GM12872 (cell line): ENCODE measurements around the gene ANK2.

Experiments used
- TF ChIP-seq, protein P1 (sequence below): IDR thresholded peaks from 3 replicates; pipeline ENCODE4 v1.5.1; 2011; ENCODE audit warnings: low read depth, mild to moderate bottlenecking, low read length, moderate library complexity; ENCODE audit not compliant: insufficient read depth

The ANK2 gene

DNA sequence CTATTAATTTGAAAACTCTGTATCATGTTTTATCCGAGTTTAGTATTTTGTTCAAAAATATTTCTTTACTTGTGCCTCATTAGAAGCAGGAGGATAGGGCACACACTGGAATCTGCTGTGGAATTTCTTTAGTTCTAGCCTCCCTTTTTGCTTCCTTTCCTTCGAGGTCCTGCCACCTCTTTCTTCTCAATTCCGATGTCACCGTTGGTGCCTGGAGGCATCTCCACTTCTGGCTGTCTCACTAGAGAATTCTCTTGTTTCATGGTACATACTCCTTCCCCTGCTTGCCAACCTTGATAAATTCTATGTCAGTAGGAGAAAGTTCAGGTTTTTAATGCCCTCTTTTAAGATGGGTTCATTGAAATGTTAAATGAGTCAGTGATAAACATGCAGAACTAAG is 140.1 kb downstream of the ANK2 start:
- TF ChIP-seq, protein P1, sequence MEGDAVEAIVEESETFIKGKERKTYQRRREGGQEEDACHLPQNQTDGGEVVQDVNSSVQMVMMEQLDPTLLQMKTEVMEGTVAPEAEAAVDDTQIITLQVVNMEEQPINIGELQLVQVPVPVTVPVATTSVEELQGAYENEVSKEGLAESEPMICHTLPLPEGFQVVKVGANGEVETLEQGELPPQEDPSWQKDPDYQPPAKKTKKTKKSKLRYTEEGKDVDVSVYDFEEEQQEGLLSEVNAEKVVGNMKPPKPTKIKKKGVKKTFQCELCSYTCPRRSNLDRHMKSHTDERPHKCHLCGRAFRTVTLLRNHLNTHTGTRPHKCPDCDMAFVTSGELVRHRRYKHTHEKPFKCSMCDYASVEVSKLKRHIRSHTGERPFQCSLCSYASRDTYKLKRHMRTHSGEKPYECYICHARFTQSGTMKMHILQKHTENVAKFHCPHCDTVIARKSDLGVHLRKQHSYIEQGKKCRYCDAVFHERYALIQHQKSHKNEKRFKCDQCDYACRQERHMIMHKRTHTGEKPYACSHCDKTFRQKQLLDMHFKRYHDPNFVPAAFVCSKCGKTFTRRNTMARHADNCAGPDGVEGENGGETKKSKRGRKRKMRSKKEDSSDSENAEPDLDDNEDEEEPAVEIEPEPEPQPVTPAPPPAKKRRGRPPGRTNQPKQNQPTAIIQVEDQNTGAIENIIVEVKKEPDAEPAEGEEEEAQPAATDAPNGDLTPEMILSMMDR, result no peak

DNA sequence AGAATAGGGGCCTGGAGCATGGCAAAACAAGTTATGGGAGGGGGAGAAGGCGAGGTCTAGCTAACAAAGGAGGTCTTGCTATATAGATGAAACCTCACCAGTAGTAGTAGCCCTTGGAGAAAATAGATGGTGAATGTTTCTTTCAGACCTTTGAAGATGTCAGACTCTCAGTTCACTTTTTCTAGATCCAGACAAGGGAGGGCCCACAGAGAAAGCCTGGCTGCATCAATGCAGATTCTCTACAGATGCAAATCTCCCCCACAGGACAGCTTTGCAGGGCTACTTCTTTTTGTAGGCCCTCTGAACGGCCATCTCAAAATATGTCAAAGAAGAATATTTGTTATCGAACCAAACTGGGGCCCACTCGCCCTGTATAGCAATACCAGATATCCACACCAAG is 159.7 kb downstream of the ANK2 start:
- TF ChIP-seq, protein P1, result no peak

DNA sequence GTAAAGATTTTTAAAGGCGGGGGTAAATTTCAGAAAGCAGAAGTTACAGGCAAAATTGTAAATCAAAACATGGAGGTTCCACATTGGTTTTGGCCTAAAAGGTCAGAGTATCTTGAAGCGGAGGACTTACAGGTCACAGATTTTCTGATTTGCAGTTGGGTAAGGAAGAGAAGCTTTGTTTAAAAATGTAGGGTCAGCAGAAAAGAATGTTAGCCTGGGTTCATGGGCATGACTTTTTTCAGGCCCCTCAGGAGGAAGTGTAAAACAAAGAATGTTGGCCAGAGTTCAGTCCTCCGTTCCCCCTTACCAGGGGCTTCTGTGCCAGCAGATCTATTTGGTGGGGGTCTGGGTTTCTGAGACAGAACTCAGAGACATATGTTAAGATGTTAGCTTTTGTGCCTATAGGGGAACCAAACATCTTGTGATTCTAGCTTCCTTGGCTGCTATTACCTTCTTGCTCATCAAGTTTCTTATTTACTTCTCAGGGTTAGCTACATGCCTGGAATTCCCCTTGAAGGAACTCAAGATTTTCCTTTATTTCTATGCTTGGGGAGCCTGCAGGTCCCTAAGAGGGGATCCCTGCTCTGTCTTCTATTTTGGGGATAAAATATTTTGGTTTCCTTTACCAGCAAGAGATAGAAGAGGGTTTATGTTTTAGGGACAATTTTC is 160.3 kb downstream of the ANK2 start:
- TF ChIP-seq, protein P1, result no peak

DNA sequence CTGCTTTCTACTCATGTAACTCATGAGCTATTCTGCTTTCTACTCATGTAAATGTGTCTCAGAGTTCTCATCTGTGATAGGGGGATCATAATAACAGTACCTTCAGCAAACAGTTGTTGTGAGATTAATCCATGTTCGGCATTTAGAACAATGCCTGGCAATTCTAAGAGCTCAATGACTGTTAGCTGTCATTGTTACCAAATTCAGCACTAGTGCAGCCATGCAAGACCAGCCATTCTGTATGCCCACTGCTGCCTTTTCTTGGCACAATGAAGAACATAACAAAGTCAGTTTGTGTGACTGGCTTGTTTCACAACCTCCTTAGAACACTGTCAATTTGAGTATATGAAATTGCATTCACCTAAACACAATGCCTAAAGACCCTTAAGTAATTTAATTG is 163.2 kb downstream of the ANK2 start:
- TF ChIP-seq, protein P1, result no peak

DNA sequence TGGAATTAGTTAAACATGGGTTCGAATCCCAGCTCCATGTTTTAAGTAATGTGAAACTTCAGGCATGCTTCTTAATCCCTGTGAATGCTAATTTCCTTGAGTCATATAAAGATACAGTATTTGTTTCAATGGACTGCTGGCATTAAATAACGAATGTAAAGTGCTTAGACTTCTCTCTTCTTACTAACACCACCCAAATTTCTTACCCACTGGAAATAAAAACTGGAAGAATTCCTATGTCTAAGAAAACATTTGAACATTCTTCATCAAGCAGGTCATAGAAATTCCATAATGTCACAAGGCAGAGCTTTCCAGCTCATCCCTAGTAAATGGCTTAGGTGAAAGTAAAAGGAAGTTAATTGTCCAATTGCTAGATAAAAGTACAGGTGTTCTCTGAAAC is 172.5 kb downstream of the ANK2 start:
- TF ChIP-seq, protein P1, result no peak

DNA sequence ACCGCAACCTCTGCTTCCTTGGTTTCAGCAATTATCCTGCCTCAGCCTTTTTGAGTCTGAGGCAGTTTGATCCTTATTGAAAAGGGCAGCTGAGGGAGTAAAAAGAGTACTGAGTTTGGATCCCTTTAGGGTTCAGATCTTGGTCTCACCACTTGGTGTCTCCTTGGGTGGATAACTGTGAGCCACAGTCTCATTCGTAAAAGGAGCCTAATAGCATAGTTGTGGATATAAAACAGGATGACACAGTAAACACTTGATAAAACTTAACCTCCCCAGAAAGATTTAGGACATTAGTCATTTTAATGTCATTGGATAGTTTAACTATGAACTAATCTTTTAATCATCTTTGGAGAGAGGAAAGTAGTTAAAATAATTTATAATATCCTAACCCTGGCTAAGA is 173.0 kb downstream of the ANK2 start:
- TF ChIP-seq, protein P1, result no peak

DNA sequence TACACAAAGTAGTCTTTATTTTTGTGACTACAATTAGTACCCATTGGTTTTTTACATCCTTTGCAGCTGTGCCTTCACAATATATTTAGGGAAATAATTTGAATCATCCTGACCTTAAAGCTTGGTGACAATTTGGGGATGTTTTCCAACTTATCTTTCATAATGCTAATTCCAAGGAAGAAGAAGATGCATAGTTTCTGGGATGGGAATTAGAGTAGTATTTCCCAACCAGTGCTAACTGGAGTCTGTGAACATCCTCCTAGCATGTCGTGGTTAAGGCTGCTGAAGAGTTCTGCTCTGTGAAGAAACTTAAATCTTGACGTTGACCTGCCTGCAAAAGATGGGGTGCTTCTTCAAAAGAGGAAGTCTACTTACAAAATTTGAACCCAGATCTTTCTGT is 173.5 kb downstream of the ANK2 start:
- TF ChIP-seq, protein P1, result no peak
